Testis (tissue), 3 donors: Measurements from ENCODE around the gene CLNK. TPM values are rescaled to one million over a fixed set of nuclear protein-coding genes. Genes with fewer than 3 reads are reported as not detected.

Experiments used
- DNase-seq: peaks from one replicate; pipeline ENCODE4 v3.0.0-alpha.2; 2019
- H3K27ac ChIP-seq, 2 donors: fragments of 200-600 bp; sonication (generic); one replicate each; pipeline ENCODE4 v1.5.1; 2019
- H3K27me3 ChIP-seq: fragments of 200-600 bp; sonication (generic); one replicate; pipeline ENCODE4 v1.5.1; 2019
- H3K36me3 ChIP-seq: fragments of 200-600 bp; sonication (generic); one replicate; pipeline ENCODE4 v1.5.1; 2017; ENCODE audit warnings: low read depth; ENCODE audit errors: missing control alignments
- H3K4me1 ChIP-seq: fragments of 200-600 bp; sonication (generic); one replicate; pipeline ENCODE4 v1.5.1; 2019
- H3K4me3 ChIP-seq, 2 donors: fragments of 200-600 bp; sonication (generic); one replicate each; pipeline ENCODE4 v1.5.1; 2017 to 2019
- H3K9me3 ChIP-seq: fragments of 200-600 bp; sonication (generic); one replicate; pipeline ENCODE4 v1.5.1; 2017
- POLR2A ChIP-seq: fragments of 450-650 bp; IDR thresholded peaks from one replicate; pipeline ENCODE4 v1.6.1; 2017; ENCODE audit warnings: antibody characterized with exemption, mild to moderate bottlenecking, moderate library complexity
- WGBS, 2 donors: methylation state at CpG; one replicate each; pipeline ENCODE4 v1.1.5; 2018; 5-methylcytosine and 5-hydroxymethylcytosine counted together
- intact Hi-C: fragments of 100-400 bp; cut with DNase I; formaldehyde crosslinking; loops from one replicate; pipeline ENCODE4 v1.15.1; 2023; ENCODE audit warnings: low total_unique reads
- polyA plus RNA-seq: library from polyadenylated mRNA; stranded (reverse); fragments of 350-450 nt; fragmentation: Illumina TruSeq; extraction: RNeasy Lipid Tissue Mini Kit (QIAGEN cat#74804); gene quantifications from one replicate; pipeline ENCODE4 v1.2.3, GENCODE V29; 2014; ENCODE audit warnings: low read depth, low replicate concordance; ENCODE audit not compliant: insufficient read depth
- total RNA-seq, 2 donors: library from RNA; depleted of rRNA; stranded (reverse); fragments of >200 nt; gene quantifications; one replicate each; pipeline ENCODE4 v1.2.3, GENCODE V29; 2016
- TF ChIP-seq, protein P1 (sequence below), 3 experiments: fragments of 450-650 bp in 2 of 3; fragments of 200-600 bp in 1 of 3; sonication (generic) in 1 of 3; IDR thresholded peaks; one replicate each; pipeline ENCODE4 v1.5.1; 2016 to 2019; ENCODE audit warnings: antibody characterized with exemption in 3 of 3, mild to moderate bottlenecking in 2 of 3, moderate library complexity in 1 of 3

The CLNK gene
- total and polyA plus RNA-seq, 3 donors from 2014 or later, result 0.12 to 0.94 TPM; not detected in 1

- Histone ChIP-seq H3K27ac (no peak overlapping the region), H3K4me3 (no peak overlapping the region), H3K4me1 (no peaks in the 10 kb centered on the region), H3K9me3 (no peaks in the 10 kb centered on the region), H3K27me3 (no peaks in the 10 kb centered on the region), H3K36me3 (no peaks in the 10 kb centered on the region)
- no peak for DNase-seq
- intact Hi-C loops, result no loop called here
- WGBS, 2 donors, result 42 to 47% methylated on average over 5 of the region's 5 CpGs
- TF ChIP-seq POLR2A, result no peak
- TF ChIP-seq, protein P1, sequence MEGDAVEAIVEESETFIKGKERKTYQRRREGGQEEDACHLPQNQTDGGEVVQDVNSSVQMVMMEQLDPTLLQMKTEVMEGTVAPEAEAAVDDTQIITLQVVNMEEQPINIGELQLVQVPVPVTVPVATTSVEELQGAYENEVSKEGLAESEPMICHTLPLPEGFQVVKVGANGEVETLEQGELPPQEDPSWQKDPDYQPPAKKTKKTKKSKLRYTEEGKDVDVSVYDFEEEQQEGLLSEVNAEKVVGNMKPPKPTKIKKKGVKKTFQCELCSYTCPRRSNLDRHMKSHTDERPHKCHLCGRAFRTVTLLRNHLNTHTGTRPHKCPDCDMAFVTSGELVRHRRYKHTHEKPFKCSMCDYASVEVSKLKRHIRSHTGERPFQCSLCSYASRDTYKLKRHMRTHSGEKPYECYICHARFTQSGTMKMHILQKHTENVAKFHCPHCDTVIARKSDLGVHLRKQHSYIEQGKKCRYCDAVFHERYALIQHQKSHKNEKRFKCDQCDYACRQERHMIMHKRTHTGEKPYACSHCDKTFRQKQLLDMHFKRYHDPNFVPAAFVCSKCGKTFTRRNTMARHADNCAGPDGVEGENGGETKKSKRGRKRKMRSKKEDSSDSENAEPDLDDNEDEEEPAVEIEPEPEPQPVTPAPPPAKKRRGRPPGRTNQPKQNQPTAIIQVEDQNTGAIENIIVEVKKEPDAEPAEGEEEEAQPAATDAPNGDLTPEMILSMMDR (IDR thresholded peaks at IDR 0.05), result no peak
Measured at GRCh38 chr4:10715696-10716095, 31.1 kb upstream of the CLNK start.

DNA sequence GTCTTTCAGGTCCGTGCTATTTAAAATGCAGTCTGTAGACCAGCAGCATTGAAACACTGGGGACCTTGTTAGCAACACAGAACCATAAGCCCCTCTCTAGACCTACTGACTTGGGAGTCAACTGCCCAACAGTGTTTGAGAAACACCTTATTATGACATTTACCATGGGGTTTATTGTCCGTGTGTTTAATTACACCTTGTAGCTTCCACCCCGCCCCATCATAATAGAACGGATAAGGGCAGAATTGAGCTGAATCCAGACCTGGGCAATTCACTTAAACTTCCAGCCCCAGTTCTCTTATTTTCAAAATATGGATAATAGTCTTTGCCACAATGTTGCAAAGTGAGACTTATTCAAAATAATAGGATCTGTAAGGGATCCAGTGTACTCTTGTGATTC is 30.6 kb upstream of the CLNK start:
- peak overlapping the region in 1 of 2 donors; percentile 11 for H3K27ac ChIP-seq
- intact Hi-C loops, result no loop called here
- 74 to 78% methylated on average over 4 of the region's 4 CpGs for WGBS, 2 donors
- H3K36me3 ChIP-seq, result no peaks in the 10 kb centered on the region
- no peaks in the 10 kb centered on the region for H3K4me1 ChIP-seq
- TF ChIP-seq, protein P1 (IDR thresholded peaks at IDR 0.05), result no peak
- no peak for TF ChIP-seq POLR2A
- H3K4me3 ChIP-seq, result no peak overlapping the region
- no peak for DNase-seq
- H3K9me3 ChIP-seq, result no peaks in the 10 kb centered on the region
- no peaks in the 10 kb centered on the region for H3K27me3 ChIP-seq

DNA sequence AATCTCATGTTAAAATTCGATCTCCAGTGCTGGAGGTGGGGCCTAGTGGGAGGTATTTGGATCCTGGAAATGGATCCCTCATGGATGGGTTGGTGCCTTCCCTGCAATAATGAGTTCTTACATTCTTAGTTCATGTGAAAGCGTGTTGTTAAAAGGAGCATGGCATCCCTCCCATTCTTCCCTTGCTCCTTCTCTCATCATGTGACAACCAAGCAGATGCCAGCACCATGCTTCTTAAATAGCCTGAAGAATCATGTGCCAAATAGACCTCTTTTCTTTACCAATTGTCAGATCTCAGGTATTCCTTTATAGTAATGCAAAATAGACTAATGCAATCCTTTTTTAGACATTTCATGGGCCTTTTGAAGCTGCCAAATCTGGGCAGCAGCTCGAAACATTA is 29.0 kb upstream of the CLNK start:
- TF ChIP-seq POLR2A, result no peak
- TF ChIP-seq, protein P1 (IDR thresholded peaks at IDR 0.05), result no peak
- no peak for DNase-seq
- 91% methylated on average over 3 of the region's 3 CpGs for WGBS, 2 donors
- Histone ChIP-seq H3K9me3 (no peaks in the 10 kb centered on the region), H3K27ac (no peak overlapping the region), H3K27me3 (no peaks in the 10 kb centered on the region), H3K4me3 (no peak overlapping the region), H3K4me1 (no peaks in the 10 kb centered on the region), H3K36me3 (no peaks in the 10 kb centered on the region)
- intact Hi-C loops, result no loop called here

GRCh38 chr4:10706236-10706635 is 21.7 kb upstream of the CLNK start:
- Histone ChIP-seq H3K4me1 (no peaks in the 10 kb centered on the region), H3K36me3 (no peaks in the 10 kb centered on the region), H3K27me3 (no peaks in the 10 kb centered on the region), H3K9me3 (no peaks in the 10 kb centered on the region), H3K27ac (no peak overlapping the region), H3K4me3 (no peak overlapping the region)
- TF ChIP-seq, protein P1 (IDR thresholded peaks at IDR 0.05), result no peak
- TF ChIP-seq POLR2A, result no peak
- 33 to 44% methylated on average over 1 of the region's 1 CpG for WGBS, 2 donors
- no peak for DNase-seq
- intact Hi-C loops, result no loop called here

GRCh38 chr4:10704430-10704810 is 19.9 kb upstream of the CLNK start:
- Histone ChIP-seq H3K36me3 (no peaks in the 10 kb centered on the region), H3K27ac (no peak overlapping the region), H3K4me3 (no peak overlapping the region), H3K4me1 (no peaks in the 10 kb centered on the region), H3K27me3 (no peaks in the 10 kb centered on the region), H3K9me3 (no peaks in the 10 kb centered on the region)
- no peak for DNase-seq
- intact Hi-C loops, result no loop called here
- TF ChIP-seq POLR2A, result no peak
- TF ChIP-seq, protein P1 (IDR thresholded peaks at IDR 0.05), result no peak
